HepG2 (cell line): Measurements from ENCODE around the gene RUVBL2. TPM values are rescaled to one million over a fixed set of nuclear protein-coding genes. Genes with fewer than 3 reads are reported as not detected.

Experiments
- DNMT1 ChIP-seq: sonication (generic); formaldehyde crosslinking; IDR thresholded peaks from 2 replicates; pipeline ENCODE4 v1.5.1; 2020; ENCODE audit warnings: mild to moderate bottlenecking, missing genetic modification reagents
- EHMT2 ChIP-seq: fragments of 200-600 bp; sonication (generic); IDR thresholded peaks from 2 replicates; pipeline ENCODE4 v1.7.0; 2017; ENCODE audit warnings: antibody characterized with exemption, low read depth, low read length, borderline replicate concordance
- FOXC1 ChIP-seq: sonication (generic); formaldehyde crosslinking; IDR thresholded peaks from 2 replicates; pipeline ENCODE4 v1.8.0; 2022; ENCODE audit warnings: mild to moderate bottlenecking, missing genetic modification reagents, borderline replicate concordance
- GATA4 ChIP-seq: sonication (generic); IDR thresholded peaks from 2 replicates; pipeline ENCODE4 v1.6.1; 2016; ENCODE audit warnings: antibody characterized with exemption, low read depth, borderline replicate concordance
- GLMP ChIP-seq: sonication (generic); formaldehyde crosslinking; IDR thresholded peaks from 2 replicates; pipeline ENCODE4 v1.9.0; 2021; ENCODE audit warnings: missing genetic modification reagents, mild to moderate bottlenecking, borderline replicate concordance
- HNF4A ChIP-seq: sonication (generic); formaldehyde crosslinking; IDR thresholded peaks from 2 replicates; pipeline ENCODE4 v1.4.0; 2020; ENCODE audit warnings: missing genetic modification reagents
- HNRNPLL ChIP-seq: fragments of 200-400 bp; formaldehyde crosslinking; IDR thresholded peaks from 2 replicates; pipeline ENCODE4 v1.6.1; 2017; ENCODE audit warnings: mild to moderate bottlenecking, low read depth, low read length; ENCODE audit not compliant: poor library complexity, severe bottlenecking
- HNRNPUL1 ChIP-seq: fragments of 200-400 bp; formaldehyde crosslinking; IDR thresholded peaks from 2 replicates; pipeline ENCODE4 v1.6.1; 2017; ENCODE audit warnings: low read depth, mild to moderate bottlenecking, low read length, moderate library complexity
- MLLT10 ChIP-seq: sonication (generic); formaldehyde crosslinking; IDR thresholded peaks from 2 replicates; pipeline ENCODE4 v1.4.0; 2020; ENCODE audit warnings: missing genetic modification reagents
- SMC3 ChIP-seq: IDR thresholded peaks from 2 replicates; pipeline ENCODE4 v1.6.1; 2011; ENCODE audit warnings: low read length, improper control_type of control experiment
- SP4 ChIP-seq: sonication (generic); formaldehyde crosslinking; IDR thresholded peaks from 2 replicates; pipeline ENCODE4 v1.8.1; 2023; ENCODE audit warnings: mild to moderate bottlenecking, missing genetic modification reagents
- TAF15 ChIP-seq: fragments of 200-400 bp; formaldehyde crosslinking; IDR thresholded peaks from one replicate; pipeline ENCODE4 v1.6.1; 2018; ENCODE audit warnings: mild to moderate bottlenecking, low read depth, low read length; ENCODE audit not compliant: poor library complexity, severe bottlenecking
- THAP9 ChIP-seq: sonication (generic); formaldehyde crosslinking; IDR thresholded peaks from 2 replicates; pipeline ENCODE4; 2020; ENCODE audit warnings: missing genetic modification reagents, mild to moderate bottlenecking, borderline replicate concordance
- ZBTB7A ChIP-seq: sonication (generic); formaldehyde crosslinking; IDR thresholded peaks from 2 replicates; pipeline ENCODE4 v1.8.0; 2022; ENCODE audit warnings: mild to moderate bottlenecking, missing genetic modification reagents
- ZFP1 ChIP-seq: IDR thresholded peaks from 2 replicates; pipeline ENCODE4 v1.6.1; 2016
- ZFP36L2 ChIP-seq: sonication (generic); formaldehyde crosslinking; IDR thresholded peaks from 2 replicates; pipeline ENCODE4 v1.4.0; 2020; ENCODE audit warnings: missing genetic modification reagents
- ZFP62 ChIP-seq: sonication (generic); formaldehyde crosslinking; IDR thresholded peaks from 2 replicates; pipeline ENCODE4 v1.4.0; 2020; ENCODE audit warnings: missing genetic modification reagents
- ZNF10 ChIP-seq: sonication (generic); formaldehyde crosslinking; IDR thresholded peaks from 2 replicates; pipeline ENCODE4 v1.4.0; 2020; ENCODE audit warnings: mild to moderate bottlenecking, low read depth, missing genetic modification reagents, borderline replicate concordance
- ZNF205 ChIP-seq: IDR thresholded peaks from 2 replicates; pipeline ENCODE4 v1.6.1; 2018; ENCODE audit warnings: missing biosample characterization, missing genetic modification reagents
- ZNF343 ChIP-seq: sonication (generic); formaldehyde crosslinking; IDR thresholded peaks from 2 replicates; pipeline ENCODE4 v1.4.0; 2020; ENCODE audit warnings: mild to moderate bottlenecking, missing genetic modification reagents
- ZNF484 ChIP-seq: sonication (generic); formaldehyde crosslinking; IDR thresholded peaks from 2 replicates; pipeline ENCODE4 v1.5.1; 2020; ENCODE audit warnings: mild to moderate bottlenecking, low read depth, missing genetic modification reagents, borderline replicate concordance
- ZNF768 ChIP-seq: sonication (generic); formaldehyde crosslinking; IDR thresholded peaks from 2 replicates; pipeline ENCODE4 v1.4.0; 2020; ENCODE audit warnings: missing genetic modification reagents
- polyA plus RNA-seq, 8 experiments: library from polyadenylated mRNA; depleted of rRNA in 3 of 8; stranded (reverse) in 7 of 8; unstranded in 1 of 8; fragments of >200 nt; fragmentation: Illumina TruSeq in 4 of 8; extraction: Trizol in 4 of 8; gene quantifications; 2 replicates each; pipeline versions ENCODE4 v1.2.1 to v1.2.3, GENCODE V29; 2011 to 2016; ENCODE audit warnings: low read depth in 4 of 8, missing spikeins in 1 of 8, mixed read lengths in 1 of 8; ENCODE audit not compliant: insufficient read depth in 1 of 8
- total RNA-seq, 5 experiments: library from RNA; depleted of rRNA; stranded (reverse); fragments of >200 nt; fragmentation: Illumina TruSeq; extraction: Trizol; gene quantifications; 2 replicates each; pipeline ENCODE4 v1.2.3, GENCODE V29; 2016; ENCODE audit warnings: low read depth in 1 of 5
- TF ChIP-seq, protein P1 (sequence below): IDR thresholded peaks from 2 replicates; pipeline ENCODE4 v1.6.1; 2016; ENCODE audit warnings: control low read depth
- TF ChIP-seq, protein P2 (sequence below): conservative IDR thresholded peaks from 2 replicates; pipeline ENCODE4 v1.6.1; 2018; ENCODE audit warnings: missing genetic modification reagents

Gene RUVBL2
- total and polyA plus RNA-seq, 2 of the 13 experiments (the other 11 are each of a cell fraction or from before 2014, with no cell fraction given), result 120 to 122 TPM

- TF ChIP-seq HNF4A (CRISPR knock-in tag) (no peak), HNRNPLL (no peak), ZNF205 (CRISPR knock-in tag) (no peak), SP4 (CRISPR knock-in tag) (no peak), TAF15 (no peak), ZNF768 (CRISPR knock-in tag) (no peak; the same call in 1 of the 2 replicates), ZNF10 (no peak), FOXC1 (CRISPR knock-in tag) (no peak), DNMT1 (CRISPR knock-in tag) (0 out of 2 replicates have a peak, but pooled peaks have one; percentile 56), GLMP (CRISPR knock-in tag) (no peak), ZFP1 (CRISPR knock-in tag) (0 out of 2 replicates have a peak, but pooled peaks have one; percentile 19), SMC3 (no peak), HNRNPUL1 (no peak), ZNF343 (no peak), EHMT2 (no peak), GATA4 (peak; percentile 58; the same call in 1 of the 2 replicates), MLLT10 (no peak), ZFP36L2 (no peak), ZBTB7A (CRISPR knock-in tag) (no peak), THAP9 (CRISPR knock-in tag) (peak; percentile 58; the same call in 1 of the 2 replicates), ZFP62 (CRISPR knock-in tag) (no peak), ZNF484 (CRISPR knock-in tag) (no peak)
- TF ChIP-seq, protein P1, sequence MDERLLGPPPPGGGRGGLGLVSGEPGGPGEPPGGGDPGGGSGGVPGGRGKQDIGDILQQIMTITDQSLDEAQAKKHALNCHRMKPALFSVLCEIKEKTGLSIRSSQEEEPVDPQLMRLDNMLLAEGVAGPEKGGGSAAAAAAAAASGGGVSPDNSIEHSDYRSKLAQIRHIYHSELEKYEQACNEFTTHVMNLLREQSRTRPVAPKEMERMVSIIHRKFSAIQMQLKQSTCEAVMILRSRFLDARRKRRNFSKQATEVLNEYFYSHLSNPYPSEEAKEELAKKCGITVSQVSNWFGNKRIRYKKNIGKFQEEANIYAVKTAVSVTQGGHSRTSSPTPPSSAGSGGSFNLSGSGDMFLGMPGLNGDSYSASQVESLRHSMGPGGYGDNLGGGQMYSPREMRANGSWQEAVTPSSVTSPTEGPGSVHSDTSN (CRISPR knock-in tag), result no peak
- TF ChIP-seq, protein P2, sequence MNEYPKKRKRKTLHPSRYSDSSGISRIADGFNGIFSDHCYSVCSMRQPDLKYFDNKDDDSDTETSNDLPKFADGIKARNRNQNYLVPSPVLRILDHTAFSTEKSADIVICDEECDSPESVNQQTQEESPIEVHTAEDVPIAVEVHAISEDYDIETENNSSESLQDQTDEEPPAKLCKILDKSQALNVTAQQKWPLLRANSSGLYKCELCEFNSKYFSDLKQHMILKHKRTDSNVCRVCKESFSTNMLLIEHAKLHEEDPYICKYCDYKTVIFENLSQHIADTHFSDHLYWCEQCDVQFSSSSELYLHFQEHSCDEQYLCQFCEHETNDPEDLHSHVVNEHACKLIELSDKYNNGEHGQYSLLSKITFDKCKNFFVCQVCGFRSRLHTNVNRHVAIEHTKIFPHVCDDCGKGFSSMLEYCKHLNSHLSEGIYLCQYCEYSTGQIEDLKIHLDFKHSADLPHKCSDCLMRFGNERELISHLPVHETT, result 0 out of 2 replicates have a peak, but pooled peaks have one; percentile 46
- TF ChIP-seq, all 625 proteins: peak for 182
These were observed 26.1 kb upstream of the RUVBL2 start (continued) for GRCh38 chr19:48967346-48968178.
